ENCODE results near the gene SAP30BP. TPM values are rescaled to one million over a fixed set of nuclear protein-coding genes. Genes with fewer than 3 reads are reported as not detected.

Gene SAP30BP
- total RNA-seq, 1 donor from 2014 or later = 59.9 TPM

DNA sequence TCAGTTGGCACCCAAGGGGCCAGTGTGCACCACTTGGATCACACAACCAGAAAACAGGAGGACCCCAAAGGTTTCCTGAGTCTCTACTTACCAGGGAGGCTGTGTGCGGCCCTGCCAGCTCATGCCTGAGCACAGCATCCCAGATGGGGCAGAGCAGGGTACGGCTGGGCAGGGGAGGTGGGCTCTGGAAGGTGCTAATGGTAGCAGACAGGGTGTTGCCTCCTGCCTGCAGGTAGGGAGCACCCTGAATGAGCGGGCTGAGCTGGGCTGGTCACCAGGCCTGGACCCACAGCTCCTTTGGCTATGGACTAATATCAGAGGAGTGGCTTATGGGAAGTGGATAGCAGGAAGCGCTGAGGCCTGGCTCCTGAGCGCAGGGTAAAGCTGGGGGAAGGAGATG lies 14.8 kb upstream of the SAP30BP start:
- Mint-ChIP-seq H3K27me3 (ENCODE audit: low read depth) (no peaks in the 10 kb centered on the region), H3K4me1 (ENCODE audit: low read depth) (no peaks in the 10 kb centered on the region), H3K36me3 (ENCODE audit: low read depth) (peaks cover 20% of the 10 kb centered on the region), H3K9me3 (ENCODE audit: low read depth) (no peaks in the 10 kb centered on the region), H3K27ac (ENCODE audit: unreplicated experiment) (no peak overlapping the region), H3K4me3 (ENCODE audit: unreplicated experiment) (no peak overlapping the region)
- peak; percentile 60 for DNase-seq (ENCODE audit: low spot score)
- TF ChIP-seq, protein P1, sequence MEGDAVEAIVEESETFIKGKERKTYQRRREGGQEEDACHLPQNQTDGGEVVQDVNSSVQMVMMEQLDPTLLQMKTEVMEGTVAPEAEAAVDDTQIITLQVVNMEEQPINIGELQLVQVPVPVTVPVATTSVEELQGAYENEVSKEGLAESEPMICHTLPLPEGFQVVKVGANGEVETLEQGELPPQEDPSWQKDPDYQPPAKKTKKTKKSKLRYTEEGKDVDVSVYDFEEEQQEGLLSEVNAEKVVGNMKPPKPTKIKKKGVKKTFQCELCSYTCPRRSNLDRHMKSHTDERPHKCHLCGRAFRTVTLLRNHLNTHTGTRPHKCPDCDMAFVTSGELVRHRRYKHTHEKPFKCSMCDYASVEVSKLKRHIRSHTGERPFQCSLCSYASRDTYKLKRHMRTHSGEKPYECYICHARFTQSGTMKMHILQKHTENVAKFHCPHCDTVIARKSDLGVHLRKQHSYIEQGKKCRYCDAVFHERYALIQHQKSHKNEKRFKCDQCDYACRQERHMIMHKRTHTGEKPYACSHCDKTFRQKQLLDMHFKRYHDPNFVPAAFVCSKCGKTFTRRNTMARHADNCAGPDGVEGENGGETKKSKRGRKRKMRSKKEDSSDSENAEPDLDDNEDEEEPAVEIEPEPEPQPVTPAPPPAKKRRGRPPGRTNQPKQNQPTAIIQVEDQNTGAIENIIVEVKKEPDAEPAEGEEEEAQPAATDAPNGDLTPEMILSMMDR (IDR thresholded peaks at IDR 0.05) = no peak

DNA sequence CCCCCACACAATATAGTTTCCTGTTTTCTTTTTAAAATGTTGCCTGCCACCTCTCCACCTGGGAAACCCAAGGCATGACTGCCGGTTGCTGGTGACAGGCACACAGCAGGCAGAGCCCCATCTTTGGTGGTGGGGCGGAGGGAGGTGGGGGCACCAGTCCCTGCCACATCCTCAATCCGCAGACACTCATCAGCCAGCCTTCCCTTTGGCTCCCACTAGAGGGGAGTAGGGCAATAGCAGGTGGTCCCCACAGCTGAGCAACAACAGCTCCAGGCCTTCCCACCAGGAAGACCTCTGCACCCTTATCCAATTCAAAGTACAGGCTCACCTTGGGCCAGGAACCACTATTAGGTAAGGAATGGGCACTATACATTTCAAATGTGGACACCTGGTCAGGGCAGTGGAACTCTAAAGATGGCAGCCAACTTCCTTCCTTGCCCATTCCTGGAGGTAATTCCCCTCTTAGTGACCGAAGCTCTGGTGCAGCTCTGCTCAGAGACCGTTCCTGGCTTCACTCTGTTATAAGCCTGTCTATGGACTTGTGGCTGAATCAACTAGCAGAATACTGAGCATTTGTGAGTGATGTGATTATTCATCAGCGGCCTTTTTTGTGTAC lies 14.1 kb upstream of the SAP30BP start:
- no peaks in the 10 kb centered on the region for H3K9me3 Mint-ChIP-seq (ENCODE audit: low read depth)
- TF ChIP-seq, protein P1 (IDR thresholded peaks at IDR 0.05) = peak; percentile 80
- H3K4me1 Mint-ChIP-seq (ENCODE audit: low read depth) = no peaks in the 10 kb centered on the region
- DNase-seq (ENCODE audit: low spot score) = peak; percentile 38
- H3K4me3 Mint-ChIP-seq (ENCODE audit: unreplicated experiment) = no peak overlapping the region
- H3K27me3 Mint-ChIP-seq (ENCODE audit: low read depth) = no peaks in the 10 kb centered on the region
- no peak overlapping the region for H3K27ac Mint-ChIP-seq (ENCODE audit: unreplicated experiment)
- peaks cover 20% of the 10 kb centered on the region for H3K36me3 Mint-ChIP-seq (ENCODE audit: low read depth)

DNA sequence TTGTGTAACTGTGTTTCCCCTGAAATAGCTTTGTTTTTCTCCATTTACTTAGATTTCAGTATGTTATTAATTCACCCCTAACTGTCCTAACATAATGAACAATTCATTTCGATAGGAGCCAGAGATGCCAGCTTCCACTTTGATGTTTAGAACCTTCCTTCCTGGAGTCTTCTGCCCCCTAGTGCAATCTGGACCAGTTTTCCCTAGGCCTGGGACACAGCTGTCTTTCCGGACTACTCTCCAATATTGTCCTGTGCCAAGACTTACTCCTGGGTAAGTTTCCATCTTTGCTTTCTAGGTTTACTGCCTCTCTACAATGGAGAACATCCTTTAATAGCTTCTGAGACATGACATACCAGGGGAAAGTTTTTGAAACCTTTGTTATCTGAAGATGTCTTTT lies 13.0 kb upstream of the SAP30BP start:
- H3K9me3 Mint-ChIP-seq (ENCODE audit: low read depth) = no peaks in the 10 kb centered on the region
- H3K27me3 Mint-ChIP-seq (ENCODE audit: low read depth) = no peaks in the 10 kb centered on the region
- peaks cover 16% of the 10 kb centered on the region for H3K36me3 Mint-ChIP-seq (ENCODE audit: low read depth)
- H3K4me1 Mint-ChIP-seq (ENCODE audit: low read depth) = no peaks in the 10 kb centered on the region
- TF ChIP-seq, protein P1 (IDR thresholded peaks at IDR 0.05) = no peak
- DNase-seq (ENCODE audit: low spot score) = no peak
- H3K4me3 Mint-ChIP-seq (ENCODE audit: unreplicated experiment) = no peak overlapping the region
- no peak overlapping the region for H3K27ac Mint-ChIP-seq (ENCODE audit: unreplicated experiment)

DNA sequence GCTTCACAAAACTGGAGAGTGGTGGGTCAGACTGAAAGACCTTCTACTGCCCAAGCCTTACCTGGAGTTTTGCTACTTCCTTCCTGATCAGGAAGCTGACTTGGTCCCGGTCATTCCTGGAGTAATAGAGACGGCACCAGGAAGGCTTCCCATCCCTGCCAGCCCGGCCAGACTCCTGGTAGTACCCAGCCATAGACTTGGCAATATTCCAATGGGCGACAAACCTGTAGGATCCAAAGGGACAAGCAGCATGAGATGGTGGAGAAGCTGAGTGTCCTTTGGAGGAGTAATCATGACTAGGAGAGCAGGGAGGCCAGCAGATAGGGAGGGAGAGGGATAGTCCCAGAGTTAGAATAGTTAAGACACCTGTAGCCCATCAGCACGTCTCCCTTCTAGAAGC lies 8.9 kb upstream of the SAP30BP start:
- Mint-ChIP-seq H3K9me3 (ENCODE audit: low read depth) (no peaks in the 10 kb centered on the region), H3K27me3 (ENCODE audit: low read depth) (no peaks in the 10 kb centered on the region), H3K4me1 (ENCODE audit: low read depth) (no peaks in the 10 kb centered on the region), H3K4me3 (ENCODE audit: unreplicated experiment) (no peak overlapping the region), H3K27ac (ENCODE audit: unreplicated experiment) (peak overlapping the region; percentile 59), H3K36me3 (ENCODE audit: low read depth) (peaks cover 10% of the 10 kb centered on the region)
- DNase-seq (ENCODE audit: low spot score) = peak; percentile 30
- TF ChIP-seq, protein P1 (IDR thresholded peaks at IDR 0.05) = no peak

DNA sequence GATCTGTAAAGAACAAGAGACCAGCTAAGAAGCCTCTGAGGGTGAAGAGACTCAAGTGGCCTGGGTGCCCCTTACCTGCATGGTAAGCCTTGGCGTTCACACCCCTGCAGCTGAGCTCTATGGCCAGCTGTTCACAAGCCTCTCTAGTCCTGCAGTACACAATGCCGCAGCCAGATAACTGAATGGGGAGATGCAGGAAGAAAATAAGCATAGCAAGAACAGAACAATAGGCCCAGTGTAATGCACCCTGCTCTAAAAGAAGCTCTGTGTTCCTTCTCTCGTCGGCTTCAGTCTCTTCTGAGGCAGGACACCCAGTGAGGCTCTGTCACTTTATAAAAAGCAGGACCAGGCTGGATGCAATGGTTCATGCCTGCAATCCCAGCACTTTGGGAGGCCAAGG lies 5.6 kb upstream of the SAP30BP start:
- H3K4me3 Mint-ChIP-seq (ENCODE audit: unreplicated experiment) = no peak overlapping the region
- peaks cover 10% of the 10 kb centered on the region for H3K36me3 Mint-ChIP-seq (ENCODE audit: low read depth)
- H3K27ac Mint-ChIP-seq (ENCODE audit: unreplicated experiment) = no peak overlapping the region

More for the DNA sequence above, 5.6 kb upstream of the SAP30BP start:
- H3K9me3 Mint-ChIP-seq (ENCODE audit: low read depth) = no peaks in the 10 kb centered on the region
- TF ChIP-seq, protein P1 (IDR thresholded peaks at IDR 0.05) = no peak
- H3K27me3 Mint-ChIP-seq (ENCODE audit: low read depth) = no peaks in the 10 kb centered on the region
- H3K4me1 Mint-ChIP-seq (ENCODE audit: low read depth) = peaks cover 9% of the 10 kb centered on the region
- peak; percentile 13 for DNase-seq (ENCODE audit: low spot score)
